NCI-H69 (cell line): Measurements from ENCODE around the gene DUSP5.

ENCODE experiments used
- DNase-seq: peaks from one replicate; lab custom pipeline; 2025; lab: John Stamatoyannopoulos, UW

Gene DUSP5

GRCh38 chr10:110546499-110547110, 48.9 kb downstream of the DUSP5 start:
- no peak for DNase-seq

- DNase-seq, result peak; percentile 55
Observed at GRCh38 chr10:110547139-110547761, 49.5 kb downstream of the DUSP5 start.

GRCh38 chr10:110548002-110548401, 50.3 kb downstream of the DUSP5 start:
- no peak for DNase-seq

GRCh38 chr10:110549211-110549610, 51.5 kb downstream of the DUSP5 start:
- DNase-seq, result no peak

- DNase-seq, result no peak
Observed at GRCh38 chr10:110553905-110554304, 56.2 kb downstream of the DUSP5 start.

- no peak for DNase-seq
Observed at GRCh38 chr10:110556296-110556695, 58.6 kb downstream of the DUSP5 start.

- peak; percentile 49 for DNase-seq
Observed at GRCh38 chr10:110556969-110557601, 59.4 kb downstream of the DUSP5 start.

GRCh38 chr10:110558041-110558440, 60.3 kb downstream of the DUSP5 start:
- DNase-seq, result no peak

GRCh38 chr10:110560012-110560411, 62.3 kb downstream of the DUSP5 start:
- no peak for DNase-seq
